H54 (cell line): ENCODE results near the gene DMWD.
"Not testable (repeated sequence)": the region's sequence is repeated elsewhere in the genome, so short reads cannot be mapped to it uniquely, and the experiment has no call there.

Experiments used
- DNase-seq: peaks from one replicate; pipeline ENCODE4 v3.0.0; 2011; ENCODE audit warnings: low spot score, mixed read lengths; ENCODE audit not compliant: insufficient read length
- FAIRE-seq: peaks from 3 replicates; lab custom pipeline; 2011; peaks lifted over from hg19 to GRCh38; lab: Jason Lieb, UNC
- POLR2A ChIP-seq: IDR thresholded peaks from 2 replicates; pipeline ENCODE4 v1.6.1; 2011; ENCODE audit warnings: low read depth, mild to moderate bottlenecking, low read length

The DMWD gene

GRCh38 chr19:45752639-45753038 is 40.0 kb downstream of the DMWD start:
- FAIRE-seq (no peak), DNase-seq (no peak)
- no peak for TF ChIP-seq POLR2A

- FAIRE-seq, DNase-seq: not testable (repeated sequence)
Observed at GRCh38 chr19:45751483-45751882, 41.2 kb downstream of the DMWD start.

GRCh38 chr19:45747513-45747912 is 45.1 kb downstream of the DMWD start:
- TF ChIP-seq POLR2A: no peak
- FAIRE-seq (no peak), DNase-seq (no peak)

DNA sequence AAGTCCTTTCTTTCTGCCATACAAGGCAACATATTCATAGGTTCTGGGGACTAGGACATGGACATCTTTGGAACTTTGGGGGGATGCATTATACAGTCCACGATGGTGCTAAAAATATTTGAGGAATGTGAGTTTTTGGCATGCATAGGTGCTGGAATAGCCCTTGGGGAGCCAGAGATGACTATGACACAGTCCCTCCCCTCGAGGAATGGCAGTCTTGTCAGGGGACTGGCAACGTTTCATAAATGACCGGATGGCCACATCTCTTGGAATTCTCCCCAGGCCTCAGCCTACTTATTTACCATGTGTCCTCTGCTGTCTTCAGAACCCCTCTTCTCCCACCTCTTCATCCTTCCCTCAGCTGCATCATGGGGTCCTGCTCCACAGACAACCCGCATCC is 45.8 kb downstream of the DMWD start:
- DNase-seq: no peak
- TF ChIP-seq POLR2A: no peak

DNA sequence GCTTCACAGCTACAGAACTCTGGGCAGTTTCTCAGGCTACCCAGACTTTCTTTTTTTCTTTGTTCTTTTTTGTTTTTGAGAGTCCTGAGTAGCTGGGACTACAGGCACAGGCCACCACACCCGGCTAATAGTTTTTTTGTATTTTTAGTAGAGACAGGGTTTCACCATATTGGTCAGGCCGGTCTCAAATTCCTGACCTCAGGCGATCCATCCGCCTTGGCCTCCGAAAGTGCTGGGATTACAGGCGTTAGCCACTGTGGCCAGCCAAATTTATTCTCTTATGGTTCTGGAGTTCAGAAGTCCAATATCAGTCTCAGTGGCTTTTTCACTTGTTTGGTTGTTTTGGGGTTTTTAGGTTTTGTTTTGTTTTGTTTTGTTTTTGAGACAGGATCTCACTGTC is 47.0 kb downstream of the DMWD start:
- FAIRE-seq (no peak), DNase-seq (no peak)
- no peak for TF ChIP-seq POLR2A

More for the DNA sequence above, 45.8 kb downstream of the DMWD start:
- no peak for FAIRE-seq

GRCh38 chr19:45742969-45743368 is 49.7 kb downstream of the DMWD start:
- no peak for TF ChIP-seq POLR2A
- no peak for DNase-seq
- no peak for FAIRE-seq

- FAIRE-seq (no peak), DNase-seq (no peak)
- TF ChIP-seq POLR2A: no peak
Observed at GRCh38 chr19:45739498-45740439, 52.9 kb downstream of the DMWD start.

- no peak for TF ChIP-seq POLR2A
- DNase-seq (no peak), FAIRE-seq (no peak)
Observed at GRCh38 chr19:45733160-45733810, 59.4 kb downstream of the DMWD start, which contains the start of gene MEIOSIN. Gene MEIOSIN (plus strand): TSS chr19:45733439. CDS start chr19:45735377, 1,938 bp downstream.
